Regular cardiac myocyte (primary cell): Measurements from ENCODE around the gene CRNN. TPM values are rescaled to one million over a fixed set of nuclear protein-coding genes. Genes with fewer than 3 reads are reported as not detected.

Experiments
- total RNA-seq: library from RNA; depleted of rRNA; stranded (reverse); fragments of >200 nt; gene quantifications from 2 replicates; pipeline ENCODE4 v1.2.3, GENCODE V29; 2014

Gene CRNN
- total RNA-seq: not detected in 2 replicates

DNA sequence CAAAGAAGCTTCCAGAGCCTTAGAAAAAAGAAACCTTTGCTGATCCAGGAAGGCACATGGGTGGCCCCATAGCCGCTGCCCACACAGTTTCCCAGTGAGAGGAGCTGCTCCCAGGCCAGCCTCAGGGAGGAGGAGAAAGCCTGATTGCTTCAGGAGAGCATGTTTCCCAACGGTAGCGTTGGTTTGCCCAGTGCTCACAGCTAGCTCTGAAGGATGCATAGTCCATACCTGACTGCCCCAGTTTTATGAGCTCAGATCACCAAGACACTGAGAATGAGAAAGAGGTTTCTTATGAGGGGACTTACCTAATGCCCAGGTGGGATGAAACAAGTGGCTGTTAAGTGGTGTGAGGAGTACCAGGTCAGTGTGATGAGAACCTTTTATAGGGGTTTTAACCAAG is at the start of gene CRNN:
CRNN (minus strand) TSS at position 355 of the 400 bp plus-strand sequence. CDS start 2,030 bp downstream, outside the sequence.

DNA sequence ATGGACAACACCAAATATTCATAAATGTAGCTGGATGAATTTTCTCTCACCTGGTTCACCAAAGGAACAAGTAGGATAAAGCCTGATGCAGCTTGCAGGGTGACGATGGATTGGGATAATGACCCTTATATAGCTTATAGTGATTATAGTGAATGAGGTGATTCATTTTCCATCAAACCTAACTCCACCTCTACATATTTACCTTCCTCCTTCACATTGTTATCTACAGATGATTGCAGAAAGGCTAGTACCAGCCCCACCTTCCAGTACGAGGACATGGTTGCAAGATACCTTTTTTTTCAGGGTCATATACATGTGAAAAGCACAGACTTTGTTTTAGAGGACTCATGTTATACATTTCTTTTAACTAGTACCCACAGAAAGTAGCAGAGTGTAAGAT is 54.2 kb downstream of the CRNN start, which contains the start of gene FLG2:
FLG2 (minus strand) TSS at position 101 of the 400 bp plus-strand sequence. CDS start 1,122 bp downstream, outside the sequence.

Other genes with a start within 250 kb of the CRNN start
- not detected in 2 replicates for gene HRNR, start 190.1 kb downstream of the CRNN start, total RNA-seq
- gene FLG, start 89.0 kb downstream of the CRNN start, total RNA-seq: under 0.01 TPM in 2 replicates
- gene FLG2, start 54.3 kb downstream of the CRNN start, total RNA-seq: not detected in 2 replicates
- gene LCE5A, start 96.5 kb upstream of the CRNN start, total RNA-seq: not detected in 2 replicates
- gene CRCT1, start 100.2 kb upstream of the CRNN start, total RNA-seq: not detected in 2 replicates
- not detected in 2 replicates for gene LCE3E, start 152.5 kb upstream of the CRNN start, total RNA-seq
- not detected in 2 replicates for gene LCE3D, start 166.3 kb upstream of the CRNN start, total RNA-seq
- gene LCE3C, start 186.0 kb upstream of the CRNN start, total RNA-seq: not detected in 2 replicates
- not detected in 2 replicates for gene LCE3B, start 199.5 kb upstream of the CRNN start, total RNA-seq
- gene LCE3A, start 208.8 kb upstream of the CRNN start, total RNA-seq: not detected in 2 replicates
- not detected in 2 replicates for gene LCE2D, start 249.1 kb upstream of the CRNN start, total RNA-seq